A673 (cell line): Measurements from ENCODE around the gene SALL3.

Experiments used
- EZH2 ChIP-seq: fragments of 200-600 bp; sonication (generic); IDR thresholded peaks from 2 replicates; pipeline ENCODE4 v1.6.1; 2017; ENCODE audit warnings: borderline replicate concordance, low read depth, mild to moderate bottlenecking, mixed read lengths, antibody characterized with exemption, low read length; ENCODE audit not compliant: poor library complexity, severe bottlenecking
- TF ChIP-seq, protein P1 (sequence below): fragments of 300-800, 200-600 bp; sonication (generic); conservative IDR thresholded peaks from 2 replicates; pipeline ENCODE4 v1.5.1; 2017; ENCODE audit warnings: low read depth, mild to moderate bottlenecking, antibody characterized with exemption, low read length, moderate library complexity, mixed read lengths

DNA sequence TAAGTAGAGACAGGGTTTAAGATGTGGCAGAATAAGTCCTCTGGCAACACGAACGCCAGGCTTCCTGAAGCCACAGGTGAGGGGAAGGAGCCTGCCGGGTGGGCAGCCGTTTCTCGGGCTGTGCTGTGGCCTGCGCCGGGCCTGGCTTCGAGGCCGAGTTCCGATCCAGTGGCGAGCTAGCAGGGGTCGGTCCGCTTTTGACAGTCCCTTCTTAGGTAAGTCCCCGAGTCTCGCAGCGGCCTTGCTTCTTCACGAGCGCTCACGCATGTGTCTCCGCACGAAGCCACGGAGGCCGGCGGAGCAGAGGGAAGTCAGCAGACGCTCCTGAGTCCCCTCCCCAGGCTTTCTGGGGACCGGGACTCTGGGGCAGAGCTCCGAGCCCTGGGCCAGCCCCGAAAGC lies 26.0 kb downstream of the SALL3 start:
- TF ChIP-seq EZH2 = no peak
- TF ChIP-seq, protein P1, sequence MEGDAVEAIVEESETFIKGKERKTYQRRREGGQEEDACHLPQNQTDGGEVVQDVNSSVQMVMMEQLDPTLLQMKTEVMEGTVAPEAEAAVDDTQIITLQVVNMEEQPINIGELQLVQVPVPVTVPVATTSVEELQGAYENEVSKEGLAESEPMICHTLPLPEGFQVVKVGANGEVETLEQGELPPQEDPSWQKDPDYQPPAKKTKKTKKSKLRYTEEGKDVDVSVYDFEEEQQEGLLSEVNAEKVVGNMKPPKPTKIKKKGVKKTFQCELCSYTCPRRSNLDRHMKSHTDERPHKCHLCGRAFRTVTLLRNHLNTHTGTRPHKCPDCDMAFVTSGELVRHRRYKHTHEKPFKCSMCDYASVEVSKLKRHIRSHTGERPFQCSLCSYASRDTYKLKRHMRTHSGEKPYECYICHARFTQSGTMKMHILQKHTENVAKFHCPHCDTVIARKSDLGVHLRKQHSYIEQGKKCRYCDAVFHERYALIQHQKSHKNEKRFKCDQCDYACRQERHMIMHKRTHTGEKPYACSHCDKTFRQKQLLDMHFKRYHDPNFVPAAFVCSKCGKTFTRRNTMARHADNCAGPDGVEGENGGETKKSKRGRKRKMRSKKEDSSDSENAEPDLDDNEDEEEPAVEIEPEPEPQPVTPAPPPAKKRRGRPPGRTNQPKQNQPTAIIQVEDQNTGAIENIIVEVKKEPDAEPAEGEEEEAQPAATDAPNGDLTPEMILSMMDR = no peak
